ENCODE data around the gene ABCA7. TPM values are rescaled to one million over a fixed set of nuclear protein-coding genes. Genes with fewer than 3 reads are reported as not detected.
A peak's percentile ranks its signal among the peaks of the same experiment; 100 is the strongest.

The ABCA7 gene
- total RNA-seq, 4 donors from 2014 or later: 3.9 to 9.5 (median 6.9) TPM

- no peaks in the 10 kb centered on the region for H3K9me3 ChIP-seq
- H3K36me3 ChIP-seq: no peaks in the 10 kb centered on the region
- intact Hi-C loops (cut with DNase I): no loop called here
- no peak for TF ChIP-seq POLR2AphosphoS5 (IDR thresholded peaks at IDR 0.05)
- no peak for TF ChIP-seq CTCF (IDR thresholded peaks at IDR 0.05)
- no peak for TF ChIP-seq EP300 (IDR thresholded peaks at IDR 0.05)
- TF ChIP-seq POLR2A (IDR thresholded peaks at IDR 0.05; ENCODE audit: low read depth): no peak
- peaks cover 0 to 33% (median 0%) of the 10 kb centered on the region in 4 donors for H3K27me3 ChIP-seq
- WGBS: 89% methylated on average over 26 of the region's 45 CpGs
- no peak overlapping the region for H3K4me3 ChIP-seq
- DNase-seq (ENCODE audit: extremely low spot score): no peak
- peaks cover 9 to 19% (median 17%) of the 10 kb centered on the region in 4 donors for H3K4me1 ChIP-seq
- H3K27ac ChIP-seq (replicated peaks in 1 of 4): no peak overlapping the region
Measured at GRCh38 chr19:1079566-1080111, 39.7 kb downstream of the ABCA7 start.

DNA sequence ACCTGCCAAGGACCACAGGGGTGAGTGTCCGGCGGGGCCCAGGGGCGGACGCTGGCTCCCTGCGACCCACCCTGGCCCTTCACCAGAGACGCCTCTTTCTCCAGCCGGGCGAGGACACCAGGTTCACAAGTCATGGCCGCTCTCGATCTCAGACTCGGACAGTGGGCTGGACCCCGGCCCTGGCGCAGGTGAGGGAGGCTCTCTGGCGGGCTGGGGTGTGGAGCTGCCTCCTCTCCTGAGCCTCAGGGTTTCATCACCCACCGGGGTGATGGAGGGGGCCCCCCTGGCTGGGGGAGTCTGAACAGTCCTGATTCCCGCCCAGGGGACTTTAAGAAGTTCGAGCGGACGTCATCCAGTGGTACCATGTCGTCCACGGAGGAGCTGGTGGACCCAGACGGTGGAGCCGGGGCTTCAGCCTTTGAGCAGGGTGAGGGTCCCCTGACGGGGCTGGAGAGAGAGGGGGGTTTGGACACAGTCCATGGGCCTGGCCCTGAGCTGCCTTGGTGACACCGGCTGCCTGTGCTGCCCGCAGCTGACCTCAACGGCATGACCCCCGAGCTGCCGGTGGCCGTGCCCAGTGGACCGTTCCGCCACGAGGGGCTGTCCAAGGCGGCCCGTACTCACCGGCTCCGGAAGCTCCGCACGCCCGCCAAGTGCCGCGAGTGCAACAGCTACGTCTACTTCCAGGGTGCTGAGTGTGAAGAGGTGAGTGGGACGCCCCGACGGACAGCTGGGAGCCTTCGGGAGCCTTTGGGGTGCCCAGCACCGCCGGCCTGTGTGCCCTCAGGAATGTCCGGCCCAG is 40.7 kb downstream of the ABCA7 start:
- 94% methylated on average over 29 of the region's 50 CpGs for WGBS

DNA sequence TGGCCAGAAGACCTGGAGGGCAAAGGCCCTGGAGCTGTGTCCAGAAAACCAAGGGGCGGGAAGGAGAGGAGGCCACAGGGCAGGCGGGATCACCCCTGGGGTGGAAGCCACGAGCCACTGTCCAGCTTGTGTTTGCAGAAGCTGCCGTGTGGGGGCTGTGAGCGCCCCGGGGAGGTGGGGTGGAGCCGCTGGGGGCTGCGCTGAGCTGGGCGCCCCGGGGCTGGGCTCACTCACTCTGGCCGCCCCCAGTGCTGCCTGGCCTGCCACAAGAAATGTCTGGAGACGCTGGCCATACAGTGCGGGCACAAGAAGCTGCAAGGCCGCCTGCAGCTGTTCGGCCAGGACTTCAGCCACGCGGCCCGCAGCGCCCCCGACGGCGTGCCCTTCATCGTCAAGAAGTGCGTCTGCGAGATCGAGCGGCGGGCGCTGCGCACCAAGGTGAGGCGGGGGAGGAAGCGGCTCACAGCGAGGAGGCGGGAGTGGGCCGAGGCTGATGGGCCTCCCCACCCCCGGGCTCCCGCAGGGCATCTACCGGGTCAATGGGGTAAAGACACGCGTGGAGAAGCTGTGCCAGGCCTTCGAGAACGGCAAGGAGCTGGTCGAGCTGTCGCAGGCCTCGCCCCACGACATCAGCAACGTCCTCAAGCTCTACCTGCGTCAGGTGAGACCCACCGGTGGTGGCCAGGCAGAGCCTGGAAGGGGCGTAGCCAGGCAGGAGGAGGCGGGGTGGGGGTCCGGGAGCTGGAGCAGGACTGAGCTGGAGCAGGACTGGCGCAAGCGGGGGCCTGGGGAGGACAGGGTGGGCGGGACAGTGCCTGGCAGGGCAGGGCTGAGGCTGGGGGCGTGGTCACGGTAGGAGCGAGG is 41.6 kb downstream of the ABCA7 start:
- no peak for DNase-seq (ENCODE audit: extremely low spot score)
- intact Hi-C loops (cut with DNase I): no loop called here
- Histone ChIP-seq H3K4me1 (peaks cover 5 to 19% (median 17%) of the 10 kb centered on the region in 4 donors), H3K27me3 (peaks cover 0 to 33% (median 0%) of the 10 kb centered on the region in 4 donors), H3K27ac (replicated peaks in 1 of 4) (no peak overlapping the region), H3K9me3 (no peaks in the 10 kb centered on the region), H3K36me3 (peaks cover 0 to 9% (median 7%) of the 10 kb centered on the region in 4 donors), H3K4me3 (peak overlapping the region in 1 of 4 donors; percentile 22)
- TF ChIP-seq POLR2AphosphoS5 (IDR thresholded peaks at IDR 0.05): no peak
- 70% methylated on average over 36 of the region's 58 CpGs for WGBS

More for the DNA sequence above, 40.7 kb downstream of the ABCA7 start:
- Histone ChIP-seq H3K36me3 (peaks cover 0 to 1% (median 0%) of the 10 kb centered on the region in 4 donors), H3K4me3 (no peak overlapping the region), H3K27me3 (peaks cover 0 to 33% (median 0%) of the 10 kb centered on the region in 4 donors), H3K27ac (replicated peaks in 1 of 4) (no peak overlapping the region), H3K4me1 (peaks cover 5 to 19% (median 17%) of the 10 kb centered on the region in 4 donors), H3K9me3 (no peaks in the 10 kb centered on the region)
- intact Hi-C loops (cut with DNase I): no loop called here
- TF ChIP-seq EP300 (IDR thresholded peaks at IDR 0.05): no peak
- no peak for TF ChIP-seq CTCF (IDR thresholded peaks at IDR 0.05)
- TF ChIP-seq POLR2AphosphoS5 (IDR thresholded peaks at IDR 0.05): no peak
- no peak for TF ChIP-seq POLR2A (IDR thresholded peaks at IDR 0.05; ENCODE audit: low read depth)
- no peak for DNase-seq (ENCODE audit: extremely low spot score)

- no peak for TF ChIP-seq POLR2AphosphoS5 (IDR thresholded peaks at IDR 0.05)
- no peak for TF ChIP-seq POLR2A (IDR thresholded peaks at IDR 0.05; ENCODE audit: low read depth)
- no peak for TF ChIP-seq CTCF (IDR thresholded peaks at IDR 0.05)
- no peak for TF ChIP-seq EP300 (IDR thresholded peaks at IDR 0.05)
- intact Hi-C loops (cut with DNase I): no loop called here
Measured at GRCh38 chr19:1082165-1082927, 42.4 kb downstream of the ABCA7 start.

More at GRCh38 chr19:1082165-1082927, 42.4 kb downstream of the ABCA7 start:
- Histone ChIP-seq H3K9me3 (no peaks in the 10 kb centered on the region), H3K4me3 (peak overlapping the region in 3 of 4 donors; percentile 2 to 22 (median 17)), H3K27ac (replicated peaks in 1 of 4) (no peak overlapping the region), H3K4me1 (peaks cover 5 to 22% (median 20%) of the 10 kb centered on the region in 4 donors), H3K27me3 (peaks cover 0 to 33% (median 0%) of the 10 kb centered on the region in 4 donors), H3K36me3 (peaks cover 0 to 17% (median 12%) of the 10 kb centered on the region in 4 donors)
- 38% methylated on average over 30 of the region's 51 CpGs for WGBS
- DNase-seq (ENCODE audit: extremely low spot score): no peak

Measured in esophagus muscularis mucosa (tissue), 4 donors.